HG03520 (cell line): Measurements from ENCODE around the gene SPHK1.
"Not testable (repeated sequence)": the region's sequence is repeated elsewhere in the genome, so short reads cannot be mapped to it uniquely, and the experiment has no call there.

Experiments used
- ATAC-seq: cut with Tn5 transposase; IDR thresholded peaks from one replicate; pipeline ENCODE4 v1.9.1; 2021; ENCODE audit warnings: mild to moderate bottlenecking, moderate library complexity; ENCODE audit not compliant: unreplicated experiment

The SPHK1 gene, protein sequence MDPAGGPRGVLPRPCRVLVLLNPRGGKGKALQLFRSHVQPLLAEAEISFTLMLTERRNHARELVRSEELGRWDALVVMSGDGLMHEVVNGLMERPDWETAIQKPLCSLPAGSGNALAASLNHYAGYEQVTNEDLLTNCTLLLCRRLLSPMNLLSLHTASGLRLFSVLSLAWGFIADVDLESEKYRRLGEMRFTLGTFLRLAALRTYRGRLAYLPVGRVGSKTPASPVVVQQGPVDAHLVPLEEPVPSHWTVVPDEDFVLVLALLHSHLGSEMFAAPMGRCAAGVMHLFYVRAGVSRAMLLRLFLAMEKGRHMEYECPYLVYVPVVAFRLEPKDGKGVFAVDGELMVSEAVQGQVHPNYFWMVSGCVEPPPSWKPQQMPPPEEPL

DNA sequence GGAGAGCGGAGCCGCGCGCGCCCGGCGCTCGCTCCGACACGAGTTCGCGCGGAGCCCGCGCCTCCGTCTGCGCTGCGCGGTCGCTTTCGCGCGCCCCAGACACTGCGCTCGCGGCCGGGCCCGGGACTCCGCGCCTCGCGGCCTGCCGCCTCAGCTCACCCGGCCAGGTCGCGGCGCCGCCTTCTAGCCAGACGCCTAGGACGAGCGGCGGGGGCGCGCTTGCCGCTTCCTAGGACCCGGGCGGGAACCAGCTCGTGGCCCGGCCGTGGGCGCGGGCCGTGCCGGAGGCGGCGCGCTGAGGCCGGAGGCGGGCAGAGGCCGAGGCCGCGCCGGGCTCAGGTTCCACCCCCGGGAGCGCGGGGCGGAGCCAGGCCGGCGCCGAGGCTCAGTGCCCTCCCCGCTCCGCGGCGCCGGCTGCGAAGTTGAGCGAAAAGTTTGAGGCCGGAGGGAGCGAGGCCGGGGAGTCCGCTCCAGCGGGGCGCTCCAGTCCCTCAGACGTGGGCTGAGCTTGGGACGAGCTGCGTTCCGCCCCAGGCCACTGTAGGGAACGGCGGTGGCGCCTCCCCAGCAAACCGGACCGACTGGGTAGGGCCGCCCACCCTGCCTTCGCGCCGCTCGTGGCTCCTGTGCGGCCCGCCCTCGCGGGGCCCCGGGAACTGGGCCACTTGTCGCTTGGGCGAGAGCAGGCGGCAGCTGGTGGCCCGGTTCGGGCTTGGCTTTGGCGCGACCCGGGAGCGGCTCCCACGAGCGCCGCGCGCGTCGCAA lies at the start of gene SPHK1:
SPHK1 (plus strand) TSS at position 388 of the 765 bp plus-strand sequence. CDS start 1,036 bp downstream, outside the sequence.
- ATAC-seq: peak; percentile 53

DNA sequence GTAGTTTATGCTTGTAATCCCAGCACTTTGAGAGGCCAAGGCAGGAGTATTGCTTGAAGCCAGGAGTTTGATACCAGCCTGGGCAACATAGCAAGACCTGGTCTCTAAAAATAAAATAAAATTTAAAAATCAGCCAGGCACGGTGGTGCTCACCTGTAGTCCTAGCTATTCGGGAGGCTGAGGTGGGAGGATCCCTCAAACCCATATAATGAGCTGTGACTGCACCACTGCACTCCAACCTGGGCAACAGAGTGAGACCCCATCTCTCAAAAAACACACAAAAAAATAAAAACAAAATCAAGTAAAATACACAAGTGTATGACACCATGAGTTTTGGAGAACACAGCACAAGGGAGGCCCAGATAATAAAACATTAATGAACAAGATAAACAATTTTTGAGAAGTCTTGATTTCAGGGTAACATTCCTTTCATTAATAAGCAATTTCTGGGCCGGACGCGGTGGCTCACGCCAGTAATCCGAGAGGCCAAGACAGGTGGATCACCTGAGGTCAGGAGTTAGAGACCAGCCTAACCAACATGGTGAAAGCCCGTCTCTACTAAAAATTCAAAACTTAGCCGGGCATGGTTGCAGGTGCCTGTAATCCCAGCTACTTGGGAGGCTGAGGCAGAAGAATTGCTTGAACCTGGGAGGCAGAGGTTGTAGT lies 48.6 kb upstream of the SPHK1 start:
- ATAC-seq: no peak

DNA sequence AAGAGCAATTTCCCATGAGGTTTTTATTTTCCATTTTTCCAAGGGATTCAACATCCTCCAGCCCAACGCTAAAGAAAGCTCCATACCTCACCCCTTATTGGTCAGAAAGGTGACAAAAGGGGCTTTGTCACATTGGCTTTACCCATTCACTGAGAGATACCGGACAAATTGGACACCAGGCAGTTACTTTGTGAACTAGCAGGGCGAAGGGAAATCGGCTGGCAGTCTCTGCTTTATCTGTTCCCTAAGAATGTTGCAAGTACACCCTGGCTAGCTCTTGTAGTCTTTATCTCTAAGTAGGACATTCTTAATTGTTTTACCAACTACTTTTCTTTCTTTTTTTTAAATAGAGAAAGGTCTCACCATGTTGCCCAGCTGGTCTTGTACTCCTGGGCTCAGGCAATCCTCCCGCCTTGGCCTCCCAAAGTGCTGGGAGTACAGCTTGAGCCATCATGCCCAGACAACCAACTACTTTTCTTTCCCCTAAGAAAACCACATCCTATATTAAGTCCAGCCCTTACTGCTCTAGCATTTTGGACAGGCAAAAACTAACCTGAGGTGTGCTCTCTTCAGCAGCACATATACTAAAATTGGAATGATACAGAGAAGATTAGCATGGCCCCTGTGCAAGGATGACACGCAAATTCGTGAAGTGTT lies 47.5 kb upstream of the SPHK1 start:
- ATAC-seq: no peak

DNA sequence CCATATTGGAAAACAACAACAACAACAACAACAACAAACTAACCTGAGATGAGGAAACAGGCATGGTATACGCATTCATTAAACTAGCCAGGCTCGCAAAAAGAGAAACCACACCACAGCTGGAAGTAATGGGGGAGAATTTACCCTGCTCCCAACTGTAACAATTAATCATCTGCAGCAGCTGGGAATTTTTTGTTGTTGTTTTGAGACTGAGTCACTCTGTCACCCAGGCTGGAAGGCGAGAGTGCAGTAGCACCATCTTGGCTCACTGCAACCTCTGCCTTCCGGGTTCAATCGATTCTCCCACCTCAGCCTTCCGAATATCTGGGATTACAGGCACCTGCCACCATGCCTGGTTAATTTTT lies 47.0 kb upstream of the SPHK1 start:
- ATAC-seq: no peak

DNA sequence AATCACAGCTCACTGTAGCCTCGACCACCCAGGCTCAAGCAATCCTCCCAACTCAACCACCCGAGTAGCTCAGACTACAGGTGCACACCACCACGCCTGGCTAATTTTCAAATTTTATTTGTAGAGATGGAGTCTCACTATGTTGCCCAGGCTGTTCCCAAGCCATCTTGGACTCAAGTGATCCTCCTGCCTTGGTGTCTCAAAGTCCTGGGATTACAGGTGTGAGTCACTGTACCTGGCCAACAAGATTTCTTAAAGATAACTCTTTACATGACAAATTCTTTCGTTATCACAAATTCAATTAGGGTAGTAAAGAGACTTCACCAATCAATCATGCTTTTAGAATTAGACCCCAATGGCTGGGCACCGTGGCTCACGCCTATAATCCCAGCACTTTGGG lies 43.1 kb upstream of the SPHK1 start:
- no peak for ATAC-seq

DNA sequence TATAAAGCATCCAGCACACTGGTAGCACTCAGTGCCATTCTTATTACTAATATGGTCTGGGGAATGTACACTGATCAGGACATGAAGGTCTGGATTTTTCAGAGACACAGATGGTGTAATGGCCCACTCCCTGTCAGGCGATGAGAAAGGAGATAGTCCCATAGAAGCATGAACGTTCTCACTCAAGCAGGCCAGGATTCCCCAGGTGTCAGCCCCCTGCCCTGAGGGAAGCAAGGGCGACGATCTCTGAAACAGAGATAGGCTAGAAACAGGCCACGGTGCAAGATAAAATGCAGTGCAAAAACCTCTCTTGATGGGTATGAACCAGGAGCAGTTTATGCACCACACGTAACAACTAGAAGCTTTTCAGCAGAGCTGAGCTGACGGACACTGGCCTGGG lies 41.3 kb upstream of the SPHK1 start:
- ATAC-seq: no peak

DNA sequence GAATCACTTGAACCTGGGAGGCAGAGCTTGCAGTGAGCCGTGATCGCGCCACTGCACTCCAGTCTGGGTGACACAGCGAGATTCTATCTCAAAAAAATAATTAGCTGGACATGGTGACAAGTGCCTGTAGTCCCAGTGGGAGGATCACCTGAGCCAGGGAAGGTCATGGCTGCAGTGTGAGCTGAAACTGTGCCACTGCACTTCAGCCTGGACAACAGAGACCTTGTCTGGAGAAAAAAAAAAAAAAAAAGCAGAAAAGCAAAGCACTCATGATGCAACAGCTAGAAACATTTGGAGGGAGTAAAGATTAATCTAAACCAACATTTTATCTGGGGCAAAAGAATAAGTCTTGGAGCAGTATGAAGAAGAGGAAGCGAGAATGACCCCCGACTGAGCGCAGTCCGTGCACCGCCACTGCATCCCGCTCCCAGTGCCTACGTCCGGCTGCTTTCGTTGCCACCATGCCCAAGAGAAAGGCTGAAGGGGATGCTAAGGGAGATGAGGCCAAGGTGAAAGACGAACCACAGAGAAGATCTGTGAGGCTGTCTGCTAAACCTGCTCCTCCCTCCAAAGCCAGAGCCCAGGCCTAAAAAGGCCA lies 38.9 kb upstream of the SPHK1 start:
- ATAC-seq: no peak

DNA sequence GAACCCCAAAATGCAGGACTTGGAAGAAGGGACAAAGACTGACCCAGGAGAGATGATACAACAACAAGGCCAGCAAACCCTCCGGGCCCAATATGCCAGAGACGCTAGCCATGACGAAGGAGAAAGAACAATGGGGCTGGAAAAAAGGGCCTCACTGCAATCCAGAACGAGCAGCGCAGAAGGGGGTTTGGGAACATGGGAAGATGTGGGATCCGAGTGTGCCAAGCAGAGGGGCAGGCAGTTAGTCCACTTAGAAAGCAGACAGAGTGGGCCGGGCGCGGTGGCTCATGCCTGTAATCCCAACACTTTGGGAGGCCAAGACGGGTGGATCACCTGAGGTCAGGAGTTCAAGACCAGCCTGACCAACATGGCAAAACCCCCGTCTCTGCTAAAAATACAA lies 37.5 kb upstream of the SPHK1 start:
- ATAC-seq: not testable (repeated sequence)

DNA sequence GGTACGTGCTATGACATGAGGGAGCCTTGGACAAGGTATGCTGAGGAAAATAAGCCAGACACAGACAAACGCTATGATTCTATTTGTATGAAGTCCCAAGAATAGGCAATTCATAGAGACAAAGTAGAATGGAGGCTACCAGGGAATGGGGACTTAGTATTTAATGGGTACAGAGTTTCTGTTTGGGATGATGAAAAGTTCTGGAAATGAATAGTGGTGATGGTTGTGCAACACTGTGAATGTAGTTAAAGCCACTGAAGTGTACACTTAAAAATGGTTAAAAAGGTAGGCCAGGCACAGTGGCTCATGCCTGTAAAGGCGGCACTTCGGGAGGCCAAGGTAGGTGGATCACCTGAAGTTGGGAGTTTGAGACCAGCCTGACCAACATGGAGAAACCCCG lies 33.9 kb upstream of the SPHK1 start:
- ATAC-seq: no peak

DNA sequence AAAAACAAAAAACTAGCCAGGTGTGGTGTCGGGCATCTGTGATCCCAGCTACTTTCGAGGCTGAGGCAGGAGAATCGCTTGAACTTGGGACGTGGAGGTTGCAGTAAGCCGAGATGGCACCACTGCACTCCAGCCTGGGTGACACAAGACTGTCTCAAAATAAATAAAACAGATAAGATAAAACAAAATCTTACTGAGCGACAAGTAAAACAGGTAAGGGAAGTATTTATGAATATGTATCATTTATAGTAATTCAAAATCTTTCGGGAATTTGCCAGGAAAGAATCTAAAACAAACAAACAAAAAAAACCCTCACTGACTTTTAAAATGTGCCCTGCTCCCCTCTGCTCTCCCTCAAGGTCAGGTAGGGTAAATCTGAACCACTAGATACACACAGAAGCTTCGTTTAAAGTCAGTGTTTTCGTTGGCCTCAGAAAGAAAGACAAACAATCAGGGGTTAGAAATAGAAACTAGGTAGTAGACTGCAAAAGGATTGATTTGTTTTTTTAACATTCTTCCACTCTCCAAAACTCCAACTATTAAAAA lies 32.8 kb upstream of the SPHK1 start:
- ATAC-seq: no peak

DNA sequence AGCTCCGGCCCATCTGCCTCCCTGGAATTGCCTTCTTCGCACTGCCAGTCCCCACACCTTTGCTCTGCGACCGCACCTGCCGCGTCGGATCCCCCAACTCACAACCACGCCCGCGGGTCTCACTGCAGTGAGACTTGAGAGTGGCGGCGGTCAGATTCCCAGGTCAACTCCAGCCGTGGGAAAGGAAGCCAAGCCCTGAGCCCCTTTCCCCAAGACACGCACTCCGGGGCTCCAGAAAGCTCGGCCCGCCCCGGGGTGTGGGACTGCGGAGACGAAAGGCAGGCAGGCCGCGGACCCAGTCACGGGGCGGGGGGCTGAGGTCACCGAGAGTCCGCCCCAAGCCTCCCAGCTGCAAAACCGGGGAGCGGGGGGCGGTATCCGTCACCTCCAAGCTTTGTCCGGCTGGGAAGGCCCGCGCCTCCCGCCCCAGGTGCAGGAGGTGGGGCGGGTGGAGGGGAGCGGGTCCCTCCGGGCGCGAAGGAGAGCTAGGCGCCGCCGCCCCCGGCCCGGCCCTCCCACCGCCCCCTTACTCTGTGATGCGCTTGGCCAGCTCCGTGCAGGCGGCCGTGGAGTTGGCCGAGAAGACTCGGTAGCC lies 31.3 kb upstream of the SPHK1 start:
- peak; percentile 8 for ATAC-seq

DNA sequence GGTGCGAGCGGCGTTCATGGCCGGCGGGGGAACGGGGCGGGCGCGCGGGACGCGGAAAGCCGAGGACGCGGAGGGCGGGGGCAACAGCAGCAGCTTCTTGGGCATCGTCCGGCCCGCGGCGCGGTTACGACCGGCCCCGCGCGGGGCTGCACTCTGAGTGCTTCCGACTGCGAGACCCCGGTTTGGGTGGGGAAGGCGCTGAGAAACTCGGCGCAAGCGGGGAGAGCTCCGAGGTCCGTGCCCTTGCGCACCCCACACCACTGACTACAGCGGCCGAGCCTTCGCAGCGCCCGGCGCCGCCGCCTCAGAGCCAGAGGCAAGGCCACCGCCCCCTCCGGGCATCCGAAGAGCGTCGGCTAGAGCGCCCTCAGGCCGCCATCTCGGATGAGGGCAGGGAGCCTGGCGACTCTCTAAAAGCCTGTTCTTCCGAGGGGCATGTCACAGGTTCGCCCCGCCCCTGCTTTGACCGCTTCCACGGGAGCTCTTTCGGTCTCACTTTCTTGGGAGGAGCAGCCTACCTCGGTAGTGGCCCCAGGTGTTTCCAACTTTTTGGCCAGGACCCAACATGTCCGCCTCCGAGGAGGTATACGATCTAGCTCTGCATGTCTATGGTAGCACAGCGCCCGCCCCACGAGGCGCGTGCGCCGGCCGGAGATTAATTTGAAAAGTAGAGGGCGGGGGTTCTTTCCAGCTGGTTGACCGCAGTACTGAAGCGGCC lies 30.7 kb upstream of the SPHK1 start, which contains the start of gene PRPSAP1:
PRPSAP1 (minus strand) TSS at position 318 of the 718 bp plus-strand sequence; CDS start at position 105, 213 bp downstream.
- ATAC-seq: peak; percentile 75

DNA sequence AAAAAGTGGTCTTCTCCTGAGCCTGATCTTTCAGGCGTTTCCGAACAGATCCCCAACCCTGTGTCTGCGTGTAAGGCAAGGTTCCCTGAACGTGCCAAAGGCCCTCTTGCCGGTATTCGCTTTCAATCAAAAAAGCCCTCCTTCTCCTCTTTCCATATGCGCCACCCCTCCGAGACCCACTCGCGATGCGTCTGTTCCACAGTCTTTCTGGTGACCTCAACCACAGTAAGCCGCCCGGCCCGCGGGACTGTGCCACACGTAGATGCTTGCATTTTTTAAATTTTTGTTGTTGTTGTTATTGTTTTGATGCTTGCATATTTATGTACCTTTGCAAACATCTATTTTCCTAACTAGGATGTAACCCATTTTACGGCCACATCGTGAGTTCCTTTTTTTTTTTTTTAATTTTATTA lies 30.1 kb upstream of the SPHK1 start:
- no peak for ATAC-seq

DNA sequence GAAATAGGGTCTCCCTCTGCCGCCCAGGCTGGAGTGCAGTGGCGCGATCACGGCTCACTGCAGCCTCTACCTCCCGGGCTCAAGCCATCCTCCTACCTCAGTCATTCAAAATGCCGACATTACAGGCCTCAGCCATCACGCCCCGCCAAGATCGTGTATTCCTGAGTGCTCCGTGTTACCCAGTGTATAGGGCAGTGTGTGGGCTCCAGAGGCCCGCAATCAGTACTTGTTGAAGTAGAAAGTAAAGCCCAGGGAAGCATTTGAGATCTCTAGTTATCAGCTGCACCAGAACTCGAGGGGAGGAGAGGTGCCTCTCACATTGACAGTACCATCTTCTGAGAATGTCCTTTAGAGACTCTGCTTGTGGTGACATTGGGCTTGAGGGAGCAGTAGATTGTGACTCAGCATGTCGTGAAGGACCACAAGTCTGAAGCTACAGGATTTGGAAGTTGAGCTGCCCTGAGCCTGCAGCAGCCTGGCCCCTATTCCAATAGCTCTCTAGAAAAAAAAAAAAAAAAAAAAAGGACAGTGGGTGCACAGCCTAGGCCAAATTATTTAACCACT lies 29.6 kb upstream of the SPHK1 start:
- ATAC-seq: no peak

DNA sequence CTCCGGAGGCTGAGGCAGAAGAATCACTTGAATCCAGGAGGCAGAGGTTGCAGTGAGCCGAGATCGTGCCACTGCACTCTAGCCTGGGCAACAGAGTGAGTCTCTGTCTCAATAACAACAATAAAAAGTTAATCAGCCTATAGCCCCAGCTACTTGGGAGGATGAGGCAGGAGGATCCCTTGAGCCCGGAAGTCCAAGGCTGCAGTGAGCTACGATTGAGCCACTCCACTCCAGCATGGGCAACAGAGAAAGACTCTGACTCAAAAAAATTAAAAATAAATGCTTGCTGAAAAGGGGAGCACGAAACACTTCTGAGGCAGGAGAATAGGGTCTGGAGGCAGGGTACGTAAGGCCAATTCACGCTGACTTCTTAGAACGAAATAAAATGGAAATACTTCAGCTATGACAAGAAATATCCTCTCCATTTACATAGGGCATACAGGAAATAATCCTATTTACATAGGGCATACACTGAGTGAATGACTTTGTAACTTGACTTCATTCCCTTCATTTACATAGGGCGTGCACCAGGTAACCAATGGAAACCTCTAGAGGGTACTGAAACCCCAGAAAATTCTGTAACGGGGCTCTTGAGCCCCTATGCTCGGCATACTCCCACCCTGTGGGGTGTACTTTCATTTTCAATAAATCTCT lies 27.5 kb upstream of the SPHK1 start:
- no peak for ATAC-seq

DNA sequence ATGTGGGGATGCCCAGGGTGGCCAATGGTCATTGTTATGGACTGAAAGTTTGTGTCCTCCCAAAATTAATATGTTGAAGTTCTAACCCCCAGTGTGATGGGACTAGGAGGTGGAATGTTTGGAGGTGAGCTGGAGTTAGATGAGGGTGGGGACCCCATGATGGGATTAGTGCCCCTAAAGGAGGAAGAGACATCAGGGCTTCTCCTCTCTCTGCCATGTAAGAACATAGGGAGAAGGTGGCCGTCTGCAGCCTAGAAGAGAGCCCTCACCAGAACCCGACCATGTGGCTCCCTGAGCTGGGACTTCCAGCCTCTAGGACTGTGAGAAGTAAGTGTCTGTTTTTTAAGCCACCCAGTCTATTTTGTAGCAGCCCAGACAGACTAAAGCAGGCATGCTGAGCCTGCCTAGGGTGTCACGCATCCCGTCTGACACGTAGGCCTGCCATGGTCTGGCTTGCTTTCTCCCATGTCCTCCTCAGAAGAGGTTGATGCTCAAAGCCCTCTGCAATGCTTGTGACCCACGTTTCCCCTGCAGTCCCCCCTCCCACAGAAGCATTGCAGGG lies 26.7 kb upstream of the SPHK1 start:
- ATAC-seq: no peak

DNA sequence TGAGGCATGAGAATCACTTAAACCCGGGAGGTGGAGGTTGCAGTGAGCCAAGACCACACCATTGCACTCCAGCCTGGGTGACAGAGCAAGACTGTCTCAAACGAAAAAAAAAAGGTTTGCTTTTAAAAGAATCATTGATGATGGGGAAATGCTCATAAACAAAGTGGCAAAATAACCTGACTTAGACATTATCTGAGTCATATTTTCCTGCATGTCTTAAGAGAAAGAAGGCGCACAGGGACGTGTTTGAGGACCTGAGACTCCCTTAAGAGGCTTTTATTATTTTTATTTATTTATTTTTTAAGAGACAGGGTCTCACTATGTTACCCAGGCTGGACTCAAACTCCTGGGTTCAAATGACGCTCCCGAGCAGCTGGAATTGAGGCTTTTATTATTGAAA lies 25.0 kb upstream of the SPHK1 start:
- no peak for ATAC-seq

DNA sequence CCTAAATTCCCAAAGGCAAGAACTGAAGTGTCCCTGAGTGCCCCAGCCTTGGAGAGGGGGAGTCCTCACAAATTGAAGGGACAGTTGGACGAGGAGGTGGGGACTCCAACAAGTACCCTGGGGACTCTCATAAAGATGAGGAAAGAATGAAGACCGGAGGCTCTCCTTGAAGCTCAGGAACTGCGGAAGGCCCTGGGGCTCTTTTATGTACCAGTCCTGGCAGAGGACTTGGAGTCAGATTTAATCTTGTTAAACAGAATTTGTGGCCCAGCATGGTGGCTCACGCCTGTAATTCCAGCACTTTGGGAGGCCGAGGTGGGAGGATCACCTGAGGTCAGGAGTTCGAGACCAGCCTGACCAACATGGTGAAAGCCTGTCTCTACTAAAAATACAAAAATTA lies 24.6 kb upstream of the SPHK1 start:
- ATAC-seq: not testable (repeated sequence)
